NB4 (cell line): ENCODE data around the gene EVI2B.

Source experiments
- DNase-seq: peaks from one replicate; pipeline ENCODE4 v3.0.0; 2010; ENCODE audit warnings: low read depth
- H3K4me3 ChIP-seq: one replicate; pipeline ENCODE4 v1.5.1; 2011; ENCODE audit warnings: mild to moderate bottlenecking, low read depth, low read length, moderate library complexity
- CTCF ChIP-seq: IDR thresholded peaks from one replicate; pipeline ENCODE4 v1.5.1; 2012; ENCODE audit warnings: low read depth, low read length
- MAX ChIP-seq: IDR thresholded peaks from 2 replicates; pipeline ENCODE4 v1.6.1; 2011; ENCODE audit warnings: low read depth, low read length
- MYC ChIP-seq: IDR thresholded peaks from 2 replicates; pipeline ENCODE4 v1.6.1; 2011; ENCODE audit warnings: low read depth, low read length
- POLR2A ChIP-seq: IDR thresholded peaks from 2 replicates; pipeline ENCODE4 v1.6.1; 2011; ENCODE audit warnings: mild to moderate bottlenecking; ENCODE audit not compliant: insufficient read length; ENCODE audit errors: extremely low read depth

EVI2B gene

DNA sequence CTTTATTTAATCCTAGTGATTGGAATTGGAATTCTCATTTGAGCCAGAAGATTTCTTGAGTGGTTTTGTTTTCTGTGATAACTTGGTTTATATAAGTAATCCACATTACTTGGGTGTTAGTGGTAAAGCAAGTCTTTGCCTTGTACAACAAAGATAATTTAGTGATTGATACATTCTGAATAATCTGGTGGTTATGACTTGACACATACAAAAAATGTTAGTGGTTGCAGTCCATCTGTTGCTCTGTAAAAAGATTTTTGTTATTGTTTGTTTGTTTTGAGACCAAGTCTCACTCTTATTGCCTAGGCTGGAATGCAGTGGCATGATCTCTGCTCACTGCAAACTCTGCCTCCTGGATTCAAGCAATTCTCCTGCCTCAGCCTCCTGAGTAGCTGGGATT is 30.0 kb downstream of the EVI2B start:
- TF ChIP-seq MYC = no peak
- TF ChIP-seq CTCF = no peak
- TF ChIP-seq POLR2A = no peak
- TF ChIP-seq MAX = no peak
- no peak for DNase-seq
- no peak overlapping the region for H3K4me3 ChIP-seq

GRCh38 chr17:31281061-31281460 is 32.8 kb downstream of the EVI2B start:
- no peak overlapping the region for H3K4me3 ChIP-seq
- DNase-seq = no peak
- TF ChIP-seq POLR2A = no peak
- no peak for TF ChIP-seq MAX
- TF ChIP-seq CTCF = no peak
- TF ChIP-seq MYC = no peak

DNA sequence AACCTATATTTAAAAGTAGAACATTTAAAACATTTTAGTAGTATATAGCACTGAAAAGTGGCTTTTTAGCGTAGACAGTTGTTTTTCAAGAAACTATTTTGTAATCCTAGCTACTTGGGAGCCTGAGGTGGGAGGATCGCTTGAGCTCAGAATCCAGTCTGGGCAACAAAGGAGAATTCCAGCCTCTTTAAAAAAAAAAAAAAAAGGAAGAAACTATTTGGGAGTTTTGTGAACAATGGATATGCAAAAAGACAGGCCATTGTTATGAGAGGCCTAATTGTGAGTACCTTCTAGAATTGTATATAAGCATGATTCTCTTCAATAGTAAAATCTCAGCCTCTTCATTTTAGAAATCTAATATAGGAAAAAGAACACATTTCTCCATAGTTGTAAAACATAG is 34.5 kb downstream of the EVI2B start:
- no peak overlapping the region for H3K4me3 ChIP-seq
- no peak for TF ChIP-seq CTCF
- no peak for TF ChIP-seq POLR2A
- no peak for TF ChIP-seq MAX
- no peak for TF ChIP-seq MYC
- no peak for DNase-seq

DNA sequence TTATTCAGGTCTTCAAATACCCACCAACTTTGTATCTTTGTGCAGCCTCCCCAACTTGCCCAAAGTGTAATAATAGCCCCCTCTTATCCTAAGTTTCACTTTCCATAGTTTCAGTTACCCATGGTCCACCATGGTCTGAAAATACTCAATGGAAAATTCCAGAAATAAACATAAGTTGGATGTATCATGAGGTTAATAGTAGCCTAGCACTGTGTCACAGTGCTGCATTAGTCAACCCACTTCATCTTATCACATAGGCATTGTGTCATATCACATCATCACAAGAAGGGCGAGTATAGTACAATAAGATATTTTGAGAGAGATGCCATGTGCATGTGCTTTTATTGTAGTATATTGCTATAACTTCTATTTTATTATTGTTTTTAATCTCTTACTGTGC is 38.7 kb downstream of the EVI2B start:
- H3K4me3 ChIP-seq = no peak overlapping the region
- TF ChIP-seq CTCF (no peak), POLR2A (no peak)
- DNase-seq = no peak

DNA sequence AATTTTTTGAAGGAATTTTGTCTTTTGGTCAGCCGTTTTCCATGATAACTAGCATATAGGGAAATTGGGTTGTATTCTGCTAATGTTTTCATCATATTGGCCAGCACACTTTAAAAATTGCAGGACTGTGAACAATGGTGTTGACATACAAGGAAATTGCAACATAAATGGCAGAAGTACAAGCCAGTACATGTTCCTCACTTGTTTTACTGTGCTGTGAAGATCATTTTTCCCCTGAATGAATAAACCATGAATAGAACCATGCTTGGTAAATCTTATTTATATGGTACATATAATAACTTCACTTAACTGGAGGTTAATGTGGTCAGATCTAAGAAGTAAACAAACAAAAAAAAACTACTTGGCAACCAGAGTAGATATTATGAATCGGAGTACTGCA is 39.6 kb downstream of the EVI2B start:
- no peak for TF ChIP-seq POLR2A
- peak; percentile 52 for TF ChIP-seq MAX
- no peak for TF ChIP-seq CTCF
- TF ChIP-seq MYC = peak; percentile 55; the same call in 1 of the 2 replicates
- DNase-seq = peak; percentile 86
- H3K4me3 ChIP-seq = no peak overlapping the region

- no peak overlapping the region for H3K4me3 ChIP-seq
- TF ChIP-seq CTCF (no peak), MAX (no peak), MYC (no peak)
- DNase-seq = peak; percentile 19
Observed at GRCh38 chr17:31273516-31273915, 40.3 kb downstream of the EVI2B start.
